GM21367 (cell line): Measurements from ENCODE around the gene HOXB6.

ENCODE experiments used
- ATAC-seq: cut with Tn5 transposase; IDR thresholded peaks from one replicate; pipeline ENCODE4 v1.9.1; 2021; ENCODE audit not compliant: unreplicated experiment

Gene HOXB6

GRCh38 chr17:48583708-48584222, 21.0 kb downstream of the HOXB6 start:
- ATAC-seq = no peak

- ATAC-seq = no peak
These were observed 22.1 kb downstream of the HOXB6 start for GRCh38 chr17:48582750-48583069.

GRCh38 chr17:48579760-48580554, 24.8 kb downstream of the HOXB6 start:
- no peak for ATAC-seq

- ATAC-seq = no peak
These were observed 25.4 kb downstream of the HOXB6 start for GRCh38 chr17:48579471-48579759.

- no peak for ATAC-seq
These were observed 25.9 kb downstream of the HOXB6 start for GRCh38 chr17:48578616-48579470.

GRCh38 chr17:48577946-48578615, 26.7 kb downstream of the HOXB6 start, which contains the start of gene HOXB4:
Gene HOXB4, minus strand, starts transcription at chr17:48578350. Its CDS starts 31 bp downstream, at chr17:48578319.
- ATAC-seq = no peak

- ATAC-seq = no peak
These were observed 27.3 kb downstream of the HOXB6 start for GRCh38 chr17:48577330-48577945.

GRCh38 chr17:48576479-48577309, 28.1 kb downstream of the HOXB6 start:
- ATAC-seq = no peak

- ATAC-seq = no peak
These were observed 28.9 kb downstream of the HOXB6 start for GRCh38 chr17:48575673-48576478.

- ATAC-seq = no peak
These were observed 29.7 kb downstream of the HOXB6 start for GRCh38 chr17:48575066-48575582.

- ATAC-seq = no peak
These were observed 30.2 kb downstream of the HOXB6 start for GRCh38 chr17:48574505-48575065.

GRCh38 chr17:48571826-48572417, 32.9 kb downstream of the HOXB6 start:
- ATAC-seq = no peak

- no peak for ATAC-seq
These were observed 33.6 kb downstream of the HOXB6 start for GRCh38 chr17:48571024-48571818.

GRCh38 chr17:48570325-48571023, 34.3 kb downstream of the HOXB6 start:
- no peak for ATAC-seq

GRCh38 chr17:48569674-48570324, 35.0 kb downstream of the HOXB6 start:
- no peak for ATAC-seq

GRCh38 chr17:48569240-48569582, 35.6 kb downstream of the HOXB6 start:
- ATAC-seq = no peak
